Neutrophil (primary cell): ENCODE results near the gene ZFAND6.
"Not testable (repeated sequence)": the region's sequence is repeated elsewhere in the genome, so short reads cannot be mapped to it uniquely, and the experiment has no call there.

Experiments used
- H3K27ac ChIP-seq: fragments of 200-600 bp; sonication (generic); 2 replicates; pipeline ENCODE4 v1.5.1; 2016; ENCODE audit warnings: mild to moderate bottlenecking, moderate library complexity
- H3K27me3 ChIP-seq: fragments of 200-600 bp; sonication (generic); 2 replicates; pipeline ENCODE4 v1.6.0; 2016; ENCODE audit warnings: mild to moderate bottlenecking
- H3K36me3 ChIP-seq: fragments of 200-600 bp; sonication (generic); 2 replicates; pipeline ENCODE4 v1.5.1; 2017
- H3K4me1 ChIP-seq, 2 experiments: fragments of 200-600 bp in 1 of 2; sonication (generic) in 1 of 2; 1 replicate in 1 of 2; 2 replicates in 1 of 2; pipeline versions ENCODE4 v1.5.1 to v1.6.1; 2013 to 2016; ENCODE audit warnings: low read depth in 1 of 2, low read length in 1 of 2, mild to moderate bottlenecking in 1 of 2, moderate library complexity in 1 of 2; ENCODE audit not compliant: control insufficient read depth in 1 of 2, insufficient read depth in 1 of 2
- H3K4me3 ChIP-seq, 2 experiments: fragments of 200-600 bp in 1 of 2; sonication (generic) in 1 of 2; 1 replicate in 1 of 2; 2 replicates in 1 of 2; pipeline ENCODE4 v1.5.1; 2013 to 2016; ENCODE audit warnings: low read depth in 1 of 2, low read length in 1 of 2, mild to moderate bottlenecking in 1 of 2, moderate library complexity in 1 of 2
- H3K9me3 ChIP-seq: fragments of 200-600 bp; sonication (generic); 2 replicates; pipeline ENCODE4 v1.5.1; 2016
- TF ChIP-seq, protein P1 (sequence below): fragments of 200-600 bp; sonication (generic); IDR thresholded peaks from 2 replicates; pipeline ENCODE4 v1.5.1; 2016; ENCODE audit warnings: antibody characterized with exemption

The ZFAND6 gene

DNA sequence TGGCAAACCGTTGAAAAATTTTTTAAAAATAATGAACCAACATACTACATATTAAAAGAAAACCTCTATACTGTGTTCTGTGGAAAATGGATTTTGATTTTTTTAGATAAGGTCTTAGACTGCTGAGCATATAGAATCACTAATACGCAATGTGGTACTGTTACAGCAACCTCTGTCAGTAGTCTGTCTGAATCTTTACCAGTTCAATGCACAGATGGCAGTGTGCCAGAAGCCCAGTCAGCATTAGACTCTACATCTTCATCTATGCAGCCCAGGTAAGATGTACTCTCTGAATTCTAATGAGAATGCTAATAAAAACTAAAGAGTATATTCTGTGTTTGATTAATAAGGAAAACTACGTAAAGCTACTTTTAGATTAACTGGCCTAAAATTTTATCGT, 62.1 kb downstream of the ZFAND6 start:
- H3K9me3 ChIP-seq, result no peaks in the 10 kb centered on the region
- TF ChIP-seq, protein P1, sequence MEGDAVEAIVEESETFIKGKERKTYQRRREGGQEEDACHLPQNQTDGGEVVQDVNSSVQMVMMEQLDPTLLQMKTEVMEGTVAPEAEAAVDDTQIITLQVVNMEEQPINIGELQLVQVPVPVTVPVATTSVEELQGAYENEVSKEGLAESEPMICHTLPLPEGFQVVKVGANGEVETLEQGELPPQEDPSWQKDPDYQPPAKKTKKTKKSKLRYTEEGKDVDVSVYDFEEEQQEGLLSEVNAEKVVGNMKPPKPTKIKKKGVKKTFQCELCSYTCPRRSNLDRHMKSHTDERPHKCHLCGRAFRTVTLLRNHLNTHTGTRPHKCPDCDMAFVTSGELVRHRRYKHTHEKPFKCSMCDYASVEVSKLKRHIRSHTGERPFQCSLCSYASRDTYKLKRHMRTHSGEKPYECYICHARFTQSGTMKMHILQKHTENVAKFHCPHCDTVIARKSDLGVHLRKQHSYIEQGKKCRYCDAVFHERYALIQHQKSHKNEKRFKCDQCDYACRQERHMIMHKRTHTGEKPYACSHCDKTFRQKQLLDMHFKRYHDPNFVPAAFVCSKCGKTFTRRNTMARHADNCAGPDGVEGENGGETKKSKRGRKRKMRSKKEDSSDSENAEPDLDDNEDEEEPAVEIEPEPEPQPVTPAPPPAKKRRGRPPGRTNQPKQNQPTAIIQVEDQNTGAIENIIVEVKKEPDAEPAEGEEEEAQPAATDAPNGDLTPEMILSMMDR, result no peak
- H3K27me3 ChIP-seq, result no peaks in the 10 kb centered on the region
- peaks cover 60% of the 10 kb centered on the region for H3K36me3 ChIP-seq
- no peak overlapping the region for H3K27ac ChIP-seq
- H3K4me1 ChIP-seq, result no peaks in the 10 kb centered on the region
- no peak overlapping the region for H3K4me3 ChIP-seq

DNA sequence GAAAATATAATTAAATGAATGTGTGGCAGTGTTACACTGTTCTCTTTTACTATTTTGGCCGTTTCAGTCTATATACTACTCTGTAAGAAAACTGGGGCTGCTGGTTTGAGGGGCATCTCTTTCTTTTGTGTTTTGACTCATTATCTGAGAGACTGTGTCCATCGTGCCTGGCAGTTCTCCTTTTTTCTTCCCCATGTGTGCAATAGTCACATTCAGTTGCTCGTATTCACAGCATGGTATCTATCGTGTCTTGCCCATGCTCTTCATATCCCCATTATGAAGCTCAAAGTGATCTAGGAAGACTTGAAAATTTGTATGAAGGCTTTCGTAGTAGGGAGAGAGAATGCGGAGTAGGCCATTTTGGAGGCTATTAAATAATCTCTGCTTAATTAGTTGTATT, 63.6 kb downstream of the ZFAND6 start:
- Histone ChIP-seq H3K9me3 (no peaks in the 10 kb centered on the region), H3K4me3 (no peak overlapping the region), H3K27me3 (no peaks in the 10 kb centered on the region), H3K4me1 (no peaks in the 10 kb centered on the region), H3K27ac (peak overlapping the region; percentile 24), H3K36me3 (peaks cover 64% of the 10 kb centered on the region)
- TF ChIP-seq, protein P1, result no peak

DNA sequence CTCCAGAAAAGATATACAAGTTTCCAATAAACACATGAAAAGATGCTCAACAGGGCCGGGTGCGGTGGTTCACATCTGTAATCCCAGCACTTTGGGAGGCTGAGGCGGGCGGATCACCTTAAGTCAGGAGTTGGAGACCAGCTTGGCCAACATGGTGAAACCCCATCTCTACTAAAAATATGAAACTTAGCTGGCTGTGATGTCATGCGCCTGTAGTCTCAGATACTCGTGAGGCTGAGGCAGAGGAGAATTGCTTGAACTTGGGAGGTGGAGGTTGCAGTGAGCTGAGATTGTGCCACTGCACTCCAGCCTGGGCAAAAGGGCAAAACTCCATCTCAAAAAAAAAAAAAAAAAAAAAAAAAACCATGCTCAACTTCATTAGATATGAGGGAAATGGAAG, 67.8 kb downstream of the ZFAND6 start:
- not testable (repeated sequence) for H3K9me3 ChIP-seq, H3K27me3 ChIP-seq, H3K4me1 ChIP-seq, H3K27ac ChIP-seq, H3K4me3 ChIP-seq
- peaks cover 70% of the 10 kb centered on the region for H3K36me3 ChIP-seq

DNA sequence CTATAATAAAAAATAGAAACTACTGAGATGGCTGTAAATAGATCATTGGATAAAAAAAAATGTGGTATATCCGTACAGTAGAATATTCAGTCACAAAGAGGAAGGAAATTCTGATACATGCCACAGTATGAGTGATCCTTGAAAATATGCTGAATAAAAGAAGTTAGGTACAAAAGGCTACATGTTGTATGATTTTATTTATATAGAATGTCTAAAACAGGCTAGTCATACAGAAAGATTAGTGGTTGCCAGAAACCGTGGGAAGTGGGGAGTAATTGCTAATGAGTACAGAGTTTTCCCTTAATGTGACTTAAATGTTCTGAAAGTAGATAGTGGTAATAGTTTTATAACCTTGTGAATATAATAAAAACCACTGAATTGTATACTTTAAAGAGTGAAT, 68.4 kb downstream of the ZFAND6 start:
- Histone ChIP-seq H3K27me3 (no peaks in the 10 kb centered on the region), H3K4me1 (no peaks in the 10 kb centered on the region), H3K36me3 (peaks cover 72% of the 10 kb centered on the region), H3K4me3 (no peak overlapping the region), H3K9me3 (no peaks in the 10 kb centered on the region), H3K27ac (no peak overlapping the region)
- TF ChIP-seq, protein P1, result no peak

DNA sequence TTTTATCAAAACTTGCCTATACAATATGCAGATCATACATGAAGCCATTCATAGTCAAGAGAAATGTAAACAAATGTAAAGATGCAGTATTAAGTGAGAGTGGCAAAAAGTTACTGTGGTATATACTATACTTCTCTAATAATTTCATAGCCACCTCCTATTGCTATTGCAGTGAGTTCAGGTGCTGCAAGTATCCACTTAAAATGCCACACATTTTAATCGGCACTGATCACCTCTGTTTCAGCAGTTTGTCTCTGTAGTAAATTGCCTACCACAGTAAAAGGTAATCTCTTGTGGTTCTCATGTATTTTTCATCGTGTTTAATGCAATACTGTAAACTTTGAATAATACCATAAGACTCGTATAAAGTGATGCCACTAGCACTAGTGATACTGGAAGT, 72.9 kb downstream of the ZFAND6 start:
- TF ChIP-seq, protein P1, result no peak
- Histone ChIP-seq H3K4me3 (no peak overlapping the region), H3K36me3 (peaks cover 67% of the 10 kb centered on the region), H3K27ac (no peak overlapping the region), H3K27me3 (no peaks in the 10 kb centered on the region), H3K9me3 (no peaks in the 10 kb centered on the region), H3K4me1 (no peaks in the 10 kb centered on the region)

DNA sequence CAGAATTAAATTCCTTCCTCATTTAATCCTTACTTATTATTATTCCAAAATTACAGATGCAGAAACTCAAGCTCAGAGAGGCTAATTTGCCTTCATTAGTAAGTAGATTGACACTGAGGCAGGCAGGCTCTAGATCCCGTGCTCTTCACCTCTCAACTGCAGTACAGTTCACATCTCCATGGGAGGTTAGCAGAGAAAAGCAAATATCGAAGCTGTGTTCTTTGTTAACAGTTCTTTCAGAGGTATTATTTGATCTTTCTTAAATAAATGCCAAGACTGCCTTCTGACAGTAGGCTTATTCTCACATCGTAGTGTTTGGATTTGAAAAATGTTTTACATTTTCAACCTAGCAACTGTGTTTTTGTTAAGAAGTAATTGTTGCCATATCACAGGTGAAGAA, 77.4 kb downstream of the ZFAND6 start:
- Histone ChIP-seq H3K4me1 (peaks cover 3 to 4% of the 10 kb centered on the region in 2 experiments), H3K4me3 (no peak overlapping the region), H3K9me3 (no peaks in the 10 kb centered on the region), H3K27me3 (no peaks in the 10 kb centered on the region), H3K36me3 (peaks cover 50% of the 10 kb centered on the region), H3K27ac (no peak overlapping the region)
- TF ChIP-seq, protein P1, result no peak
